ENCODE data around the gene SNRNP40. TPM values are rescaled to one million over a fixed set of nuclear protein-coding genes. Genes with fewer than 3 reads are reported as not detected.

SNRNP40 gene
- total RNA-seq: 100 to 1,000 TPM; 101 to 106 TPM

- no peak within 1 kb of the TSS for H3K4me3 Mint-ChIP-seq
- H3K27ac Mint-ChIP-seq: no peak within 1 kb of the TSS
- intact Hi-C loops (cut with micrococcal nuclease): loop anchor here (1.0 to 10.0 kb wide), 3 partner anchors 231 to 638 kb away; partner anchors contain the start of genes PTP4A2 and PUM1
- H3K9me3 Mint-ChIP-seq: no peaks in the 10 kb centered on the region
- CTCF ChIA-PET: interaction anchor here (0.6 to 1.6 kb wide), 3 partner anchors 13 to 135 kb away, joined by 3 to 4 read pairs (median 3); no protein-coding TSS in a partner anchor
- peak; percentile 97 for DNase-seq
- peaks cover 36% of the 10 kb centered on the region for H3K4me1 Mint-ChIP-seq (ENCODE audit: low read depth)
- H3K36me3 Mint-ChIP-seq (ENCODE audit: low read depth): peaks cover 20% of the 10 kb centered on the region
- no peaks in the 10 kb centered on the region for H3K27me3 Mint-ChIP-seq (ENCODE audit: low read depth)
Observed at GRCh38 chr1:31296486-31297276, at the start of gene SNRNP40, which contains the start of gene ZCCHC17. Gene SNRNP40, minus strand, starts transcription at chr1:31296788. Its CDS starts 37 bp downstream, at chr1:31296751. Gene ZCCHC17, plus strand, starts transcription at chr1:31297032. Its CDS starts 13,067 bp downstream, at chr1:31310099.

GRCh38 chr1:31345635-31346034, 49.0 kb upstream of the SNRNP40 start:
- CTCF ChIA-PET: interaction anchor here (0.5 kb wide), 1 partner anchor 566 kb away, joined by 3 read pairs; no protein-coding TSS in a partner anchor
- Mint-ChIP-seq H3K27ac (no peak overlapping the region), H3K9me3 (no peaks in the 10 kb centered on the region)

GRCh38 chr1:31344503-31344902, 47.9 kb upstream of the SNRNP40 start:
- DNase-seq: no peak
- Mint-ChIP-seq H3K4me3 (no peak overlapping the region), H3K27me3 (ENCODE audit: low read depth) (no peaks in the 10 kb centered on the region), H3K36me3 (ENCODE audit: low read depth) (peaks cover 5% of the 10 kb centered on the region), H3K9me3 (no peaks in the 10 kb centered on the region), H3K27ac (no peak overlapping the region), H3K4me1 (ENCODE audit: low read depth) (no peaks in the 10 kb centered on the region)
- CTCF ChIA-PET: no interaction called here
- intact Hi-C loops (cut with micrococcal nuclease): no loop called here

More at GRCh38 chr1:31345635-31346034, 49.0 kb upstream of the SNRNP40 start:
- peaks cover 3% of the 10 kb centered on the region for H3K36me3 Mint-ChIP-seq (ENCODE audit: low read depth)
- no peaks in the 10 kb centered on the region for H3K27me3 Mint-ChIP-seq (ENCODE audit: low read depth)
- intact Hi-C loops (cut with micrococcal nuclease): no loop called here
- DNase-seq: no peak
- H3K4me3 Mint-ChIP-seq: no peak overlapping the region
- no peaks in the 10 kb centered on the region for H3K4me1 Mint-ChIP-seq (ENCODE audit: low read depth)

GRCh38 chr1:31336687-31337467, 40.3 kb upstream of the SNRNP40 start:
- peaks cover 9% of the 10 kb centered on the region for H3K36me3 Mint-ChIP-seq (ENCODE audit: low read depth)
- H3K9me3 Mint-ChIP-seq: no peaks in the 10 kb centered on the region
- no peak for DNase-seq
- no peak overlapping the region for H3K27ac Mint-ChIP-seq
- no peak overlapping the region for H3K4me3 Mint-ChIP-seq
- no peaks in the 10 kb centered on the region for H3K27me3 Mint-ChIP-seq (ENCODE audit: low read depth)
- CTCF ChIA-PET: no interaction called here
- intact Hi-C loops (cut with micrococcal nuclease): no loop called here
- peaks cover 2% of the 10 kb centered on the region for H3K4me1 Mint-ChIP-seq (ENCODE audit: low read depth)

- Mint-ChIP-seq H3K27ac (no peak overlapping the region), H3K27me3 (ENCODE audit: low read depth) (no peaks in the 10 kb centered on the region), H3K36me3 (ENCODE audit: low read depth) (peaks cover 10% of the 10 kb centered on the region), H3K4me3 (no peak overlapping the region), H3K4me1 (ENCODE audit: low read depth) (peaks cover 2% of the 10 kb centered on the region), H3K9me3 (no peaks in the 10 kb centered on the region)
- intact Hi-C loops (cut with micrococcal nuclease): loop anchor here (2.0 kb wide), 1 partner anchor 172 kb away; no protein-coding TSS in a partner anchor
- DNase-seq: no peak
- CTCF ChIA-PET: interaction anchor here (0.8 kb wide), 1 partner anchor 145 kb away, joined by 3 read pairs; no protein-coding TSS in a partner anchor
Observed at GRCh38 chr1:31335007-31335406, 38.4 kb upstream of the SNRNP40 start.

- no peaks in the 10 kb centered on the region for H3K4me1 Mint-ChIP-seq (ENCODE audit: low read depth)
Observed at GRCh38 chr1:31327381-31327780, 30.8 kb upstream of the SNRNP40 start.

GRCh38 chr1:31326461-31326860, 29.9 kb upstream of the SNRNP40 start:
- DNase-seq: no peak

More at GRCh38 chr1:31327381-31327780, 30.8 kb upstream of the SNRNP40 start:
- CTCF ChIA-PET: interaction anchor here (0.6 to 0.8 kb wide), 2 partner anchors 101 to 164 kb away, joined by 3 read pairs; no protein-coding TSS in a partner anchor
- no peaks in the 10 kb centered on the region for H3K9me3 Mint-ChIP-seq
- DNase-seq: no peak
- no peaks in the 10 kb centered on the region for H3K27me3 Mint-ChIP-seq (ENCODE audit: low read depth)
- intact Hi-C loops (cut with micrococcal nuclease): no loop called here
- H3K4me3 Mint-ChIP-seq: no peak overlapping the region
- H3K36me3 Mint-ChIP-seq (ENCODE audit: low read depth): peaks cover 7% of the 10 kb centered on the region
- H3K27ac Mint-ChIP-seq: no peak overlapping the region

GRCh38 chr1:31324992-31325391, 28.4 kb upstream of the SNRNP40 start:
- Mint-ChIP-seq H3K4me3 (no peak overlapping the region), H3K4me1 (ENCODE audit: low read depth) (no peaks in the 10 kb centered on the region), H3K9me3 (no peaks in the 10 kb centered on the region), H3K27me3 (ENCODE audit: low read depth) (no peaks in the 10 kb centered on the region), H3K36me3 (ENCODE audit: low read depth) (peaks cover 7% of the 10 kb centered on the region), H3K27ac (no peak overlapping the region)
- CTCF ChIA-PET: no interaction called here
- no peak for DNase-seq
- intact Hi-C loops (cut with micrococcal nuclease): no loop called here

More at GRCh38 chr1:31326461-31326860, 29.9 kb upstream of the SNRNP40 start:
- intact Hi-C loops (cut with micrococcal nuclease): no loop called here
- no peak overlapping the region for H3K27ac Mint-ChIP-seq
- no peaks in the 10 kb centered on the region for H3K27me3 Mint-ChIP-seq (ENCODE audit: low read depth)
- CTCF ChIA-PET: interaction anchor here (0.6 kb wide), 1 partner anchor 289 kb away, joined by 3 read pairs; no protein-coding TSS in a partner anchor
- no peaks in the 10 kb centered on the region for H3K9me3 Mint-ChIP-seq
- H3K36me3 Mint-ChIP-seq (ENCODE audit: low read depth): peaks cover 8% of the 10 kb centered on the region
- H3K4me1 Mint-ChIP-seq (ENCODE audit: low read depth): no peaks in the 10 kb centered on the region
- H3K4me3 Mint-ChIP-seq: no peak overlapping the region

GRCh38 chr1:31324093-31324492, 27.5 kb upstream of the SNRNP40 start:
- H3K36me3 Mint-ChIP-seq (ENCODE audit: low read depth): peaks cover 7% of the 10 kb centered on the region
- H3K9me3 Mint-ChIP-seq: no peaks in the 10 kb centered on the region
- intact Hi-C loops (cut with micrococcal nuclease): no loop called here
- no peaks in the 10 kb centered on the region for H3K4me1 Mint-ChIP-seq (ENCODE audit: low read depth)
- CTCF ChIA-PET: no interaction called here
- DNase-seq: no peak
- no peak overlapping the region for H3K4me3 Mint-ChIP-seq
- no peak overlapping the region for H3K27ac Mint-ChIP-seq
- H3K27me3 Mint-ChIP-seq (ENCODE audit: low read depth): no peaks in the 10 kb centered on the region

GRCh38 chr1:31318146-31318545, 21.6 kb upstream of the SNRNP40 start:
- no peaks in the 10 kb centered on the region for H3K9me3 Mint-ChIP-seq
- CTCF ChIA-PET: interaction anchor here (1.2 kb wide), 1 partner anchor 10 kb away, joined by 4 read pairs; no protein-coding TSS in a partner anchor
- H3K36me3 Mint-ChIP-seq (ENCODE audit: low read depth): peaks cover 22% of the 10 kb centered on the region

GRCh38 chr1:31315902-31316301, 19.3 kb upstream of the SNRNP40 start:
- Mint-ChIP-seq H3K4me3 (no peak overlapping the region), H3K36me3 (ENCODE audit: low read depth) (peaks cover 25% of the 10 kb centered on the region), H3K9me3 (no peaks in the 10 kb centered on the region), H3K27me3 (ENCODE audit: low read depth) (no peaks in the 10 kb centered on the region), H3K4me1 (ENCODE audit: low read depth) (no peaks in the 10 kb centered on the region), H3K27ac (no peak overlapping the region)
- CTCF ChIA-PET: no interaction called here
- DNase-seq: no peak
- intact Hi-C loops (cut with micrococcal nuclease): no loop called here

More at GRCh38 chr1:31318146-31318545, 21.6 kb upstream of the SNRNP40 start:
- no peaks in the 10 kb centered on the region for H3K27me3 Mint-ChIP-seq (ENCODE audit: low read depth)
- intact Hi-C loops (cut with micrococcal nuclease): no loop called here
- DNase-seq: no peak
- H3K4me1 Mint-ChIP-seq (ENCODE audit: low read depth): no peaks in the 10 kb centered on the region
- H3K27ac Mint-ChIP-seq: no peak overlapping the region
- no peak overlapping the region for H3K4me3 Mint-ChIP-seq

- CTCF ChIA-PET: no interaction called here
- Mint-ChIP-seq H3K27me3 (ENCODE audit: low read depth) (no peaks in the 10 kb centered on the region), H3K36me3 (ENCODE audit: low read depth) (peaks cover 25% of the 10 kb centered on the region), H3K4me1 (ENCODE audit: low read depth) (peaks cover 7% of the 10 kb centered on the region), H3K9me3 (no peaks in the 10 kb centered on the region), H3K27ac (no peak overlapping the region), H3K4me3 (no peak overlapping the region)
- intact Hi-C loops (cut with micrococcal nuclease): no loop called here
- no peak for DNase-seq
Observed at GRCh38 chr1:31310198-31310597, 13.6 kb upstream of the SNRNP40 start.

Data from activated naive CD4-positive, alpha-beta T cell treated with anti-CD3 and anti-CD28 coated beads for 36 hours (primary cell).